ENCODE results near the gene LRIT2.

LRIT2 gene

DNA sequence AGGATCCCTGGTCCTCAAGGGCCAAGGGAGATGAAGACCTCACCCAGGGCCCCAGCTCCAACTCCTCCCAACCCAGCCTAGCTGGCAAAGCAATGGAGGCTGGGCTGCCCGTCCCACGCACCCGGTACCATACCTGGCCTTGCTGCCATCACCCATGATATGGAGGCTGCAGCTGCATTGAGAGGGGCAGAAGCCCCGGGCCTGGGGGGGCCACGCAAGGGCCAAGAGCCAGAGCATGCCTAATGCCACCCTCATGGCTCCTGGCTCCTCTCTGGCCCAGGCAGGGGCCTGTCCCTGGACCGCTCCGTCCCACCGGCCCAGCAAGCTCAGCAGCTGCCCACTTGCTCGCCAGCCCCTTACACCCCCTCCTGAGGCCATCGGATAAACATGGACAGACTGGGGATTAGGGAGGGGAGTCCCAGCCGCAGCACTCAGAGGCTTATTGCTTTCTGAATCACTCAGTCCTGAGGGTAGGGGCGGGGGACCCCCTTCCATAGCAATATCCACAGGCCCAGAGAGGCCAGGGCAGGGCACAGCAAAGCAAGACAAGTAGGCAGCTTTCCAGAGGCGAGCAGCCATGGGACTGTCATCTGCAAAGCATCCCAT lies 15.9 kb upstream of the LRIT2 start, which contains the start of gene LRIT1:
LRIT1 (minus strand) TSS at position 362 of the 606 bp plus-strand sequence; CDS start at position 255, 107 bp downstream.
- DNase-seq (ENCODE audit: low spot score), result no peak

DNA sequence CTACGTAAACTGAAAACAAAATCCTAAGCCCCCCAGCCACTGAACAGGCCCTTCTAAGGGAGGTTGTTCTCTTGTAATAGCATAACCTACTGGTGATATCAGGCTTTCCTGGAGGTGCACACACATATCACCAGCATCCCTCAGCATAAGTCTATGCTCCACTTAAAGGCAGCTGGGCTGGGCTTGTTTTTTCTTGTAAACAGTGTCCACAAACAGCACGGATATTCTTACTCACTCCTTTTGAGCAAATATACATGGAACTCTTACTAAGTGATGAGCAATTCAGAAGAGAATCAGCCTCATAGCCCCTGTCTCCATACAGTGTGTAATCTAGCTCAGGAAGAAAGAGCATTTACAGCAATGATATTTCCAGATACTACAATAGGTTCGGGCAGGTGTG lies 13.6 kb upstream of the LRIT2 start:
- no peak for DNase-seq (ENCODE audit: low spot score)

DNA sequence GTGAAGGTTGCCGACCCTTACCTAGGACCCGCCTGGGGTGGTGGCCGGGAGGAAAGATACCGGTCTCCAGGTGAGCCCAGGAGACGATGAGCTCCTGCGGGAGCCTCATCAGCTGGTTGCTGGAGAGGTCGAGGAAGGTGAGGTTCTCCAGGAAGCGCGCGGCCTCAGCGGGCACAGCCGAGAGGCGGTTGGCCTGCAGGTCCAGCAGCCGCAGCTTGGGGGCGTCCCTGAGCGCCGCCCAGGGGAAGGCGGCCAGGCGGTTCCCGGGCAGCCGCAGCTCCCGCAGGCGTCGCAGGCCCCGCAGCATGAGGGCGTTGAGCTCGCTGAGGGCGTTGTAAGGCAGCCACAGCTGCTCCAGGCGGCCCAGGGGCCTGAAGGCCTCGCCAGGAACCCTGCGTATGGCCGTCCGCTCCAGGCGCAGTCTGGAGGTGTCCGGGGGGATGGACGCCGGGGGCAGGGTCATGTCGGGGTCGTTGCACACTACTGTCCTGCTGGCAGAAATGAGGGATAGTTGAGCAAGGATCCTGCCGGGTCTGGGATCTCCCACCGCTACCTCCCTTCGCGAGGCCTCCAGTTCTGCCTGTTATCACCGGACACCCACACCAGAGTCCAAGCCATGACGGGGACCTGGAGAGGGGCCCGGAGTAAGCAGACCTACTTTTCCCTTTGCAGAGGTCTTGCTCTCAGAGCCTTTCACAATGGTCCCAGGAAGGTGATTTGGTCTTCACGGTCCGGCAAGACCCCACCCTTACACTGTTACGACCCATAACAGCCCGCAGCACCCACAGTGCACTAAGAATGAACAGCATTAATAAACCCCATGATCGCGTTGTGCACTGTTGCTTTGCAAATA lies 12.1 kb upstream of the LRIT2 start:
- DNase-seq (ENCODE audit: low spot score), result no peak

DNA sequence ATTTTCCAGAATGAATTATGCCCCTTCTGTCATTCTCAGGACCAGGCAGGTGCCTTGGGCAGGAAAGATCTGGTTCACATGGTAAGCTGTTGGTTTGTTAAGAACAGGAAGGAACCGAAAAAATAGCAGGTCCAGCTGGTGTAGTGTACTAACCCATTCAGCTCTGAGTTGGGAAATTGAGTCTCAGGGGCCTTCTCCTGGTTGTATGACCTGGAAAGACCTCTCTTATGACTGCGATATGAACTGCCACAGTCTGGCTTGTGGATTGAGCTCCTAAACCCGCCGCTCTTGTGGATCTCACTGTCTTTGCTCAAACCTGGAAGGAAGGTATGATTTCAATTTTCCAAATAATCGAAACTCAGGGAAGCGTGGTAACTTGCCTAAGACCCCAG lies 11.5 kb upstream of the LRIT2 start:
- DNase-seq (ENCODE audit: low spot score), result no peak

DNA sequence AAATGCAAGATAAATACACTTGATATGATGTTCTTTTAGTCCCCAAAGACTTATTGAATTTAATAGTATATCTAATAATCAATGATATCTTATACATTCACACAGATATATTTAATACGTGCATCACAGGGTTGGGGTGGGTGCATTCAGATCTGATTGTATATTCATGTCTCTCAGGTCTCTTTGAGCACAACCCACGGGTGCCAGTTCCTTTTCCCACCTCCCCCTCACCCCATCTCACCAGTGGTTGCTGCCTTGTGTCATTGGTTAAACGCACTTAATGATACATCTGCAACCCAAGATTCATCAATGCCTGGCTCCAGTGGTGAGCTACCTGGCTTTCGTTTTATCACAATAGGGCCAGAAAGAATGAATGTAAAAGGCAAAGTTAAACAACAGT lies 9.8 kb upstream of the LRIT2 start:
- no peak for DNase-seq (ENCODE audit: low spot score)

DNA sequence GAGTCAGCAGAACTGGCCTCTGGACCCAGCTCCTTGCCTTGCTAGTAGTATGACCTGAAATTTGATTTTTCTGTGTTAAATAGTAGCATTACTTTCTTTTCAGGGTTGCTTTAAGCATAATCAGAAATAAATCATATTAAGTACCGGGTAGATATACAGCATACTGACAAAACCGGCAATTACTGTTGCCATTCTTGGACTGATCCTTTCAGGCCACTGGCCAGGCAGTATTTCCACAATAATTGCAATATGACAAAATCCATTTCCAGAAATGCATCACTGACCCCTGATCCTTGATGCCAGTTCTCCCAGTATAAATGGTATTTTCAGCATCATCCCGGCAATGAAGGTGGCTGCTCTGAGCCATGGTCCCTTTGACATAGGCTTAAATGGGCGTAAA lies 9.1 kb upstream of the LRIT2 start:
- no peak for DNase-seq (ENCODE audit: low spot score)

DNA sequence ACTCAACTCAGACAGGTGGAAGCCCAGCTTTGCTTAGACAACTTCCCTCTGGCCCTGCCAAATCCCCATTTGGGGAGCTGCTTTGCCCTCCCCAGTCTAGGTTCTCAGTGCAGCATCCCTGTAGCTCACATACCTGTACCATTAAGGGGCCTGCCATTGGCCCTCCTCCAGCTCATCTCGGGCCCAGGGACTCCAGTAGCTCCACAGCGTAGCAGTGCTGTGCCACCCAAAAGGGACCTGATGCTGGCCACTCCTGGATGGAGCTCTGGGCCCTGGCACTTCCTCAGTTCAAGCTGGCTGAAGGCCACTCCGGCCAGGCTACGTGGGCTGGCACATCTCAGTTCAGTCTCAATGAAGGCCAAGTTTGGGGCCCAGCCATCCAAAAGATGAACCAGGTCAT lies 8.6 kb upstream of the LRIT2 start:
- no peak for DNase-seq (ENCODE audit: low spot score)

DNA sequence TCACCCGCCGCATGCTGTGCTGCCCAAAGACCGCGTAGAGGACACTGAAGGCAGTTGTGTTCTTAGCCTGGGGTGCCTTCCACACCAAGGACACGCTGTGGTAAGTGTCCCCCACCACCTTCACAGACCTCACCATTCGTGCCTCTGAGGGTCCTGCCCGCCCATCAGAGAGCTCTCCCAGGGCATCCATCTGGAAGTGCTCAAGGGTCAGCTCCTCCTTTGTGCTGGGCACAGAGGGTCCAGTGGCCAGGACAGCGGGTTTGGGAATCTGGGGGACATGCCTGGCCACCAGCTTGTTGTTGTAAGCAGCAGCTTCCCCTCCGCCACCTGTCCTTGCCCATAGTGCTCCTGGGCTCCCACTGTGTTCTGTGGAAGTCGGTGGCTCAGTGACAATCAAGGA lies 7.0 kb upstream of the LRIT2 start:
- no peak for DNase-seq (ENCODE audit: low spot score)

DNA sequence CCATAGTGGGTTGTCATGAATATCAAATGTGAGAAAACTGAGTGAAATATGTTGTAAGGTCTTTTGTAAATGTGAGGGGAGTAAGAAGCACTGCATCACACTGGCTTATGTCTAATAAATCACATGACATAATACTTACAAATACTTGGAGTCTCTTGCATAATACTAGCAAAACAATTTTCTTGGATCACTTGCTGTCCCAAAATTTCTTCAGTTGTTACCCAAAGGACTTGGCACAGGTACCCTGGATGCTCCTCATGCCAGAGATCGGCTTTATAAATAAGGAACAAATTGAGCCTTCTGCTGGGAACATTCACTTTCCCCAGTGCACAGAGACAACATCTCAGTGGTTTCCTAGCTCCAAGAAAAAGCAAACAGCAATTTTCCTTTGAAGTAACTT lies 5.0 kb upstream of the LRIT2 start:
- no peak for DNase-seq (ENCODE audit: low spot score)

DNA sequence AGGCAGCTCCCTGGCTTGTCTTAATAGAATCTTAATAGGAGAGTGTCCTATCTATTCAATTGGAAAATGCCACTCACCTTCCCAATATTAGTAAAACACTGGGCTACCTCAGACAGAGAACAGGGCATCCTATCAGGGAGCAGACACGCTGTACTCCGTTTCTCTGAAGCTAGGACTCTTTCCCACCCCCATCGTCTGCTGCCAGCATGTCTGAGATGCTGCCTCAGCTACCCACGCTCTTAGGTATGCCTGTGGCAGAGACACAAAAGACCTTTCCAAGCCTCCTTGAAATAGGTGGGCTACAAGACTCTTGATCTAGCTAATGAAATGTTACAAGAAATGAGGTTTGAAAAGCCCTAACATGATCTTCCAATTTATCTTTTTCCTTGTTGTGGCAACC lies 2.5 kb upstream of the LRIT2 start:
- DNase-seq (ENCODE audit: low spot score), result no peak

DNA sequence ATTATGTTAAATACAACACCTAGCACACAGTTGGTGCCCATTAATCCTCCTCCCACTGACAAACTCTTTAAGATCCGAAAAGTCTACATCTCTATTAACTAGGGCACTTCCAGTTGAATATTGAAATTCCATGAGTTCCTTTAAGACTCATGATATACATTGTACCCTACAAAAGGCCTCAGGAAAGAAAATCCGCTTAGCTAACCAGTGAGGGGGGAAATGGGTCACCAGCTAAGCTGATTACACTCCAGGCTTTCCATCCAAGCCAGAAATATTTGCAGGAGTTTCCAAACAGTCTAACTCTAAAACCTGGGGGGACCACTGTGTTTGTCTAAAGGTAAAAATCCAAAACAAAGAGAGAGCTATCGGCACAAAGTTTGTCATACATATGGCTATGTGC lies 1.3 kb upstream of the LRIT2 start:
- no peak for DNase-seq (ENCODE audit: low spot score)

DNA sequence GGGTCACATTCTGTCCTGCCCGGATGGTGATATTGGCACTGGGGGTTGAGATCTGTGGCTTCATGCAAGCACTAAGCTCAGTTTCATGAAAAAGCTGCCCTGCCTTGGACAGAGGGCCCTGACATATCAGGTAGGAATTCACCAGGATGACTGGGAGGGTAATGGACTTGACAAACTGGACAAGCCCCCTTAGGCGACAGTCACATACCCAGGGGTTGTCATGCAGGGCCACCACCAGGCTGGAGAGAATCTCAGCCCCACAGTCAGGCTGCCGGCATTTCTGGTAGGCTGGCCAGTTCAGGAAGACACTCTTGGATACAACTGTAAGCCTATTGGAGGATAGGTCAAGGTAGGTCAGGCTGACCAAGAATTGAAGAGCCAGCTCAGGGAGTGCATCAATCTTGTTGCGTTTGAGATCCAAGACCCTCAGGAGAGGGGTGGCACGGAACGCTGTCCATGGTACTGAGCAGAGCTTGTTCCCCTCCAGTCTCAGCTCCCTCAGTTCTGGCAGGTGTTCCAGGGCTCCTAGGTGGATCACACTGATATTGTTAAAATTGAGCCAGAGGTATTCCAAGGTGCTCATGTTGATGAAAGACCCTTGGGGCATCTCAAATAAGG lies 824 bp downstream of the LRIT2 start:
- no peak for DNase-seq (ENCODE audit: low spot score)

DNA sequence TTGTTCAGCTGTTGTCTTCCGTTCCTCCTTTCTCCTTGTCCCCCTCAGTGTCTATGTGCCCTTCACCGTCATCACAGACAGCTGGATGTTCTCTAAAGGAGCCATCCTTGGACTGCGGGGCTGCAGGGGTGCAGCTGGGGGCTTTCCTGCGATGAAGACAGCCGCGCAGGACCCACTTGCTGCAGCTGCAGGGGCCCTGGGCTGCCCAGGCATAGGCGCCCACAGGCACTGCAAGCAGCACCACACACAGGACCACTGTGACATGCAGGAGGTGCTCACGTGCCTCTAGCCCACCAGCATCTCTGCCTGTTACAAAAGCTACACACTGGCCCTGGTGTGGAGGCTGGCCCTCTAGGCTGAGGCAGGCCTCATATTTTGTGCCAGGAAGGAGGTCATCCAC lies 3.4 kb downstream of the LRIT2 start:
- no peak for DNase-seq (ENCODE audit: low spot score)

DNA sequence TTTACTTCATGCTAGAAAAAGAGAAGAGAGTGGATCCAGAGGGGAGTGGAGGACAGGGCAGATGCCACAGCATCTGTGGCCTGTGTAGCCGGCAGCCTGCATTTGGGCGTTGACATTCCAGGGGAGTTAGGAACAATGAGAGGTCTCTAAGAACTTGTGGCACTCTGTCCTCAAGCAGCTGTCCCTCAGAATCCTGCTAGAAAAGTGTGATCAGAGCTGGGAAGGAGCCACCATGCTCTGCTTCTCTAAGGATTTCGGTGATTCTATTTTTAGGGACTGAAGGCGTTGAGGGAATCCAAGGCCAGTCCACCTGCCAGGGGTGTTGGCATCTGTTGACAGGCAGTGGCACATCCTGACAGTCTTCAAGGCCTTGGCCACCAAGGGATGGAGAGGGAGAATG lies 7.6 kb downstream of the LRIT2 start:
- no peak for DNase-seq (ENCODE audit: low spot score)

DNA sequence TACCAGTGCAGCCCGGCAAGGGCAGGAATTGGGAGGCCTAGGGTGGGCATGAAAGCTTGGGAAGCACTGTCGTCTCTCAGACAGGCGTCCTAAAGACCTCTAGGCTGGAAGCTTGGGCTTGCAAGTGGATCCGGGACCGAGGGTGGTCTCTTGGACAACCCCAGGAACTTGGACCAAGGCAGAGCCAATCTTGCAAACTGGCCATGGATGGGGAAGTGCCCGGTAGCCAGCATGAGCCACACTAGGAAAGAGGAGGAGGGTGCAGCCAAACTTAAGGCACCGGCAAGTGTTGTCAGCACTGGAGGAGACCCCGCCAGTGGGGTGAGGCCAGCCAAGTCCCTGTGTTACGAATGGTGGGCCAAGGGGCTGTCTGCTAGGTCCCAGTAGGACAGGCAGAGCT lies 8.5 kb downstream of the LRIT2 start:
- no peak for DNase-seq (ENCODE audit: low spot score)

DNA sequence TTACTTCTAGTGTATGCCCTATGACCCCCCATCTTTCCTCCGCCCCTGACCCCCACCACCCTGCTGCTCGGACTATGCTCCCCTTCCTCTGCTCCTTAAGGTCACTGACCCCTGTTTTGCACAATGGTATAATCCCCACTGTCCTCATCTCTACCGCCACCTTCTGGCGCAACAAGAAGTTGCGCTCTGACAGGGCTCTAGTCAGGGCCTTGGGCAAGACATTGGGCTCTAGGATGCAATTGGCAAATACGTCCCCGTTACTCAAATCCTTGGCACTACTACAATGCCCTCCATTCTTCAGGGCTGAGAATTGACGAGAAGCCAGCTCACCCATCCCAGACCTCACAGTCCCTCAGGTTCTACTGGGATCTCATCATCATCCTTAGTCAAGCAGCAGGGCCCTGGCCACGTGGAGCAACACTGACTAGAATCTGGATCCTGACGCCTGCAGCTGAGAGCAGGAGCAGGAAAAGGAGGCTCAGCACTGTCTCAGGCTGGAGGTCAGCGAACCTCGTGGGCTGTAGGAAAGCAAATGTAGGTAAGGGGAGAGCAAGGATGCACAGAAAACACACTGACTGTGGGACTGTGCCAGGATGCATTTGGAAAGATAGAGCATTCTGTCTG lies 10.6 kb downstream of the LRIT2 start:
- peak; percentile 40 for DNase-seq (ENCODE audit: low spot score)

DNA sequence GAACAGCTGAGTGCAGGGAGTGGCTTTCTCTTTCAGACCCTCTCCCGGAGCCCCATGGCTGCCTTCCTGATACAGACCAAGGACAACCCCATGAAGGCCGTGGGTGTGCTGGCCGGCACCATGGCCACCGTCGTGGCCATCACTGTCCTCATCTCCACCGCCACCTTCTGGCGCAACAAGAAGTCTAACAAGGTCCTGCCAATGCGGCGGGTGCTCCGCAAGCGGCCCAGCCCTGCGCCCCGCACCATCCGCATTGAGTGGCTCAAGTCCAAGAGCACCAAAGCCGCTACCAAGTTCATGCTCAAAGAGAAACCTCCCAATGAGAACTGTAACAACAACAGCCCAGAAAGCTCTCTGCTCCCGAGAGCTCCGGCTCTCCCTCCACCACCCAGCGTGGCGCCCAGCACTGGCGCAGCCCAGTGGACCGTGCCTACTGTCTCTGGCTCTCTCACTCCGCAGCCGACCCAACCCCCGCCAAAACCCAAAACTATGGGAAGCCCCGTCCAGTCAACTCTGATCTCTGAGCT lies 11.2 kb downstream of the LRIT2 start:
- no peak for DNase-seq (ENCODE audit: low spot score)

DNA sequence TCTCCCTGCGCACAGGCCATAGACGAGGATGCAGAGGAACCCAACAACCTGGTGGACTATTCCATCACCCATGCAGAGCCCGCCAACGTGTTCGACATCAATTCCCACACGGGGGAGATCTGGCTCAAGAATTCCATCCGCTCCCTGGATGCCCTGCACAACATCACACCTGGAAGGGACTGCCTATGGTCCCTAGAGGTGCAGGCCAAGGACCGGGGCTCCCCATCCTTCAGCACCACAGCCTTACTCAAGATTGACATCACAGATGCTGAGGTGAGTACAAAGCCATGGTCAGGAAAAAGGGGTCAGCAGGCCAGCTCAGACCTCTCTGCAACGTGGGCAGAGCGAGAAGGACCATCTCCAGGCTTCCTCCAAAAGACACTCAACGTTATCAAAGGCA lies 12.3 kb downstream of the LRIT2 start:
- no peak for DNase-seq (ENCODE audit: low spot score)

DNA sequence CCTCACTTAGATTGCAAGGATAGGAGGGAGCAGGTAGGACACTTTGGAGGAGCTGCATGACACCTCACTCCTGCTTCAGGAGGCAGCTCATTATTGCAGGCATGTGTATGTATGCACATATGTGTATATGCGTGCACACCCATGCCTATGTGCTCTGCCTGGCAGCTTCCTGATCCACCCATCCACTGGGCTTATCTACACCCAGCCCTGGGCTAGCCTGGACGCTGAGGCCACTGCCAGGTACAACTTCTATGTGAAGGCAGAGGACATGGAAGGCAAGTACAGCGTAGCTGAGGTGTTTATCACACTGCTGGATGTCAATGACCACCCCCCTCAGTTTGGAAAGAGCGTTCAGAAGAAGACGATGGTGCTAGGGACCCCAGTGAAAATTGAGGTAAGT lies 13.3 kb downstream of the LRIT2 start:
- no peak for DNase-seq (ENCODE audit: low spot score)

DNA sequence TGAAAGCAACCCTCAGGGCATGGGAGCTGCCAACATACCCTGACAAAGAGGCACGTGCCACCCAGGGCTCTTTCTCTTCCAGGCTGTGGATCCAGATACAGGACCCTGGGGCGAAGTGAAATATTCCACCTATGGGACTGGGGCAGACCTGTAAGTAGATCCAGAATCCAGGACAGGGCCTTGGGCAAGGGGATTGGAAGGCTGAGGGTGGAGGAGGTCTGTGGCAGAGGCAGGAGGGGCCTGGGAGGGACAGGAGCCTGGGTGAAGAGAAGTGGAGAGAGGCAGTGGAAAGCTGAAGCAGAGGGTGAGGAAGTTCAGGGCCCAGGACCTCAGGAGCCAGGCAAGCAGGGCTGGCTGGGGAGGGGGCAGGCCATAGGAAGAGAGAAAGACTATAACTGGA lies 13.8 kb downstream of the LRIT2 start:
- DNase-seq (ENCODE audit: low spot score), result no peak

DNA sequence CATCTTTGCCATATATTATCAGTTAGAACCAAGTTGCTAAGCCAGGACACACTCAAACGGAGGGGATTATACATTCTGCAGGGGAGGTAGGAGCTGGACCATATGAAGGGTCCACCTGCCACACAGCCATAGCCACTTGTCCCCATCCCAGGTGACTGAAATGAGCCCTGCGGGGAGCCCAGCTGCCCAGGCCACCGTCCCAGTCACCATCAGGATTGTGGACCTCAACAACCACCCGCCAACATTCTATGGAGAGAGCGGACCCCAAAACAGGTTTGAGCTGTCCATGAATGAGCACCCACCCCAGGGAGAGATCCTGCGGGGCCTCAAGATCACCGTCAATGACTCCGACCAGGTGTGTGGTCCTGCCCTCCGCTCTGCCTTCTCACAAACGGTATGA lies 17.3 kb downstream of the LRIT2 start:
- DNase-seq (ENCODE audit: low spot score), result no peak

DNA sequence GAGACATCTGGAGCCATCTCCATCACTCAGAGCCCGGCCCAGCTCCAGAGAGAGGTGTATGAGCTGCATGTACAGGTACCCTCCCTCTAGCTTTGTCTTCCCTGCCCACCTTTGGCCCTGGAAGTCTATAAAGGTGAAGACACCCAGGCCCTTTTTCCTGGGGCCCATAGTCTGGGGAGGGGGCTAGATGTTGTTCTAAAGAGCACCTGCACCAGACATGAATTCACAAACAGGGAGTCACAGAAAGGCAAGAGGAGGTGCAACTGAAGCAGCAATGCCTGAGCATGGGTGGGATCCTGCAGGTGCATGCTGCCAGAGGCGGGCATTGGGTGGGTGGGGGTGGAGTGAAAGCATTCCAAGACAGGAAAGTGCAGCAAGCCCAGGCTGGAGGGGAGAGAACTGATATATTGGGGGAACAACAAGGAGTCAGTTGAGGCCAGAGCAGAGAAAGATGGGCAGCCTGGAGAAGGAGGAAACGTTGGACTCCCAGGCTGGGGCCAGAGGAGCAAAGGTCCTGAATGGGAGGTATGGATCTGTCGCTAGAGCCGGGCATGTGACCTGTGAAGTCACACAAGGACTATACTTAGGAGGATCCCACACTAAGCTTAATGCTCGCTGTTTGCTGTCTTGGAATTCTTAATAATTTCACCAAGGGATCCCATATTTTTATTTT lies 19.4 kb downstream of the LRIT2 start:
- DNase-seq (ENCODE audit: low spot score), result no peak

Data from pons (tissue), 1 donor.